GM18867 (cell line): ENCODE measurements around the gene SOCS6.
A peak's percentile ranks its signal among the peaks of the same experiment; 100 is the strongest.

Source experiments
- ATAC-seq: cut with Tn5 transposase; IDR thresholded peaks from one replicate; pipeline ENCODE4 v1.9.1; 2021; ENCODE audit warnings: mild to moderate bottlenecking, moderate library complexity; ENCODE audit not compliant: unreplicated experiment

Gene SOCS6

GRCh38 chr18:70288171-70288850 lies 534 bp upstream of the SOCS6 start:
- ATAC-seq = peak; percentile 15

- ATAC-seq = peak; percentile 51
Observed at GRCh38 chr18:70289351-70290312, 787 bp downstream of the SOCS6 start.

- no peak for ATAC-seq
Observed at GRCh38 chr18:70290482-70291294, 1.8 kb downstream of the SOCS6 start.

GRCh38 chr18:70291295-70291574 lies 2.4 kb downstream of the SOCS6 start:
- no peak for ATAC-seq

GRCh38 chr18:70292628-70293027 lies 3.8 kb downstream of the SOCS6 start:
- ATAC-seq = no peak

- ATAC-seq = no peak
Observed at GRCh38 chr18:70293166-70293565, 4.3 kb downstream of the SOCS6 start.

- no peak for ATAC-seq
Observed at GRCh38 chr18:70294471-70295191, 5.8 kb downstream of the SOCS6 start.

- no peak for ATAC-seq
Observed at GRCh38 chr18:70295192-70296188, 6.6 kb downstream of the SOCS6 start.

GRCh38 chr18:70296289-70296688 lies 7.4 kb downstream of the SOCS6 start:
- ATAC-seq = no peak

GRCh38 chr18:70296781-70297180 lies 7.9 kb downstream of the SOCS6 start:
- ATAC-seq = no peak

GRCh38 chr18:70299393-70299792 lies 10.5 kb downstream of the SOCS6 start:
- no peak for ATAC-seq

GRCh38 chr18:70301667-70302066 lies 12.8 kb downstream of the SOCS6 start:
- no peak for ATAC-seq

GRCh38 chr18:70308555-70309294 lies 19.9 kb downstream of the SOCS6 start:
- no peak for ATAC-seq

- ATAC-seq = no peak
Observed at GRCh38 chr18:70310560-70311320, 21.9 kb downstream of the SOCS6 start.

- no peak for ATAC-seq
Observed at GRCh38 chr18:70311726-70312125, 22.9 kb downstream of the SOCS6 start.

- no peak for ATAC-seq
Observed at GRCh38 chr18:70313640-70314039, 24.8 kb downstream of the SOCS6 start.

- no peak for ATAC-seq
Observed at GRCh38 chr18:70314151-70314782, 25.4 kb downstream of the SOCS6 start.

- no peak for ATAC-seq
Observed at GRCh38 chr18:70319187-70319586, 30.3 kb downstream of the SOCS6 start.
